AG09309 (cell line): ENCODE data around the gene FCHSD2.

ENCODE experiments used
- DNase-seq: peaks from one replicate; pipeline ENCODE4 v3.0.0-alpha.2; 2010; ENCODE audit warnings: low read depth
- H3K4me3 ChIP-seq: 2 replicates; pipeline ENCODE4 v1.5.1; 2011; ENCODE audit warnings: mild to moderate bottlenecking, low read depth, low read length, moderate library complexity; ENCODE audit not compliant: control insufficient read depth
- CTCF ChIP-seq: IDR thresholded peaks from 2 replicates; pipeline ENCODE4 v1.5.1; 2011; ENCODE audit warnings: mild to moderate bottlenecking, low read depth, low read length, inconsistent platforms; ENCODE audit not compliant: insufficient read depth, control insufficient read depth; ENCODE audit errors: missing control alignments

Gene FCHSD2

GRCh38 chr11:73174495-73174791 lies 32.3 kb upstream of the FCHSD2 start:
- DNase-seq = no peak
- TF ChIP-seq CTCF = no peak
- no peak overlapping the region for H3K4me3 ChIP-seq

- H3K4me3 ChIP-seq = no peak overlapping the region
- no peak for TF ChIP-seq CTCF
- DNase-seq = no peak
These were observed 31.8 kb upstream of the FCHSD2 start for GRCh38 chr11:73173755-73174494.

- H3K4me3 ChIP-seq = no peak overlapping the region
- no peak for TF ChIP-seq CTCF
- no peak for DNase-seq
These were observed 31.0 kb upstream of the FCHSD2 start for GRCh38 chr11:73172992-73173656.

- H3K4me3 ChIP-seq = no peak overlapping the region
- TF ChIP-seq CTCF = no peak
- DNase-seq = no peak
These were observed 29.5 kb upstream of the FCHSD2 start for GRCh38 chr11:73171436-73172161.

- no peak overlapping the region for H3K4me3 ChIP-seq
- no peak for TF ChIP-seq CTCF
- DNase-seq = no peak
These were observed 28.0 kb upstream of the FCHSD2 start for GRCh38 chr11:73170140-73170539.

- no peak for DNase-seq
- no peak for TF ChIP-seq CTCF
- no peak overlapping the region for H3K4me3 ChIP-seq
These were observed 26.9 kb upstream of the FCHSD2 start for GRCh38 chr11:73168925-73169579.
